Stimulated activated CD4-positive, alpha-beta T cell treated with anti-CD3 and anti-CD28 coated beads, TNF-alpha, amount 100 ng/mL, for 24 hours (primary cell): ENCODE data around the gene MUSTN1.

ENCODE experiments used
- DNase-seq, 3 experiments: peaks; one replicate each; pipeline ENCODE4 v3.0.0-alpha.2; 2020; ENCODE audit warnings: low read depth in 3 of 3

Gene MUSTN1

DNA sequence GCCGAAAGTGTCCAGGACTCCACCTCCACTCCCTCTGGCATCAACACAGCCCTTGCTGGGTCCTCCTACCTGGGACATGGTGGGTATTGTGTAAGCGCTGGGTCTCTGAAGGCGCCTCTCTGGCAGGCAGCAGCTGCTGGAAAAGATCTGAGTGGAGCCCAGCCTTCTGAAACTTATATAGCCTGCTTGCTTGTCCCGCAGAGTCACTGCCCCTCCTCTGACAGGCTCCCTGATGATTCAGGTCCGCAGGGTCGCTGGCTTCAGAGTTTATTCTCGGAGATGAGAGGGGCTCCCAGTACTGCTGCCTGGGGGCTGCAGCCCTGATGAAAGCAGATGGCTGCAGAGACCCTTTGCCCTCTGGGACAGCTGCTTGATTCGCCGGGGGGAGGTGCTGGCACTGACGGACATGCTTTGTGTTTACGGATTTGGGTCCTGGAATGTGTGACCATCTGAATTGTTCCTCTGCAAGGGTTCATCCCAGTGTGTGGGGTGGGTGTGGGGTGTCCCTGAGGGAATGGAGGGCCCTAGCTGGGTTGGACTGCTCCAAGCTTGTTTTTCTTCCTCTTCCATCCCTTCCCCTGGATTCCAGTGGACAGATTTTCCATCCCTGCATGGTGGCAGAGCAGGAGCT is at the start of gene MUSTN1:
Gene MUSTN1, minus strand, starts transcription at position 149 of the 631 bp plus-strand sequence. Its CDS starts 71 bp downstream, at position 78.
- DNase-seq, result no peak

GRCh38 chr3:52882377-52882776 is 47.6 kb upstream of the MUSTN1 start:
- DNase-seq, result no peak

DNA sequence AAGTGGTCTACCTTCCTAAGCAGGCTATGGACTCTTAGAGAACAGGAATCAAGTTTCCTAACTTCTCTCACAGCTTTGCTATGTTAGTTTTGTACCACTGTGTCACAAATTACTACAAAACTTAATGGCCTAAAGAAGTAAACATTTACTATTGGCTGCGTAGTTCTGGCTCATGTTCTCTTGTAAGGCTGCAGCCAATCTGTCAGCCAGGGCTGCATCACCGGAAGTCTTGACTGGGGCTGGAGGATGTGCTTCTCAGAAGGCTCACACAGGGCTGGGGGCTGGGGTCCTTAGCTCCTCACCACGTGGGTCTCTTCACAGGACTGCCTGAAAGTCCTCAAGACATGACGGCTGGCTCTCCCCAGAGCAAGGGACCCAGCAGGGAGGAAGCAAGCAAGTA is 47.1 kb upstream of the MUSTN1 start:
- DNase-seq, result no peak

DNA sequence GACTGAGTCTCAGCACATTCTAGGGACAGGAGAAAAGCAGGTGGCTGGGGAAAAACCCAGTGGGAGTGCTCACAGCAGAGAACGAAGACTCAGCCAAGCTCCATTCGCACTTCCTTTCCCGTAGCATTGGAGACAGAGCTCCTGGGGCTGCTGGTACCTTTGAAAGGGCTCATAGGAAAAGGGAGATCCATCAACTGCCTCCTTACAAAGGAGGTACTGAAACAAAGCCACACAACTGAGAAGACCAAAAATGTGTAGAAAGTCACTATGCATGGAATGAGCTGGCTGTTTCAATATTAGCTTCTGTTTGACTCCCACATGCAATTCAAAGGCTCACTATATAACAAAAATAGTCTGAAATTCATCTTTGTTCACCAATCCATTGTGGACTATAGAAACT is 45.7 kb upstream of the MUSTN1 start:
- no peak for DNase-seq

DNA sequence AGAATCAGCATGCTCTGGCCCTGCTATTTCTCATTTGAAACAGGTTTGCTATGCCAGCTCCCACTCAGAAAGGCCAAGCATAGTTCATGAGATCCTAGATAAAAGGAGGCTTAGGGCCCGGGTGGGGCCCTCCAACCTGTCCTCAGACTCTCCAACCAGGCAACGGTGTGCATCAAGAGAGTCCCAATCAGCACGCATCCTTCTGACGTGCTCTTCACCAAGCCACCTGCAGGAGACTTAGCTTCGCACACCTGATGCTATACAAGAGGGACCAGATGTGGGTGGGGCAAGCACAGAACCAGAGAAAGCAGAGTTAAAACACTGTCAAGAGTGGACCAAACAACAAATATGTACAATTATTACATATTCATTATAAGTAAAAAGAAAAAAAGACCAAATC is 45.2 kb upstream of the MUSTN1 start:
- no peak for DNase-seq

GRCh38 chr3:52879581-52879980 is 44.8 kb upstream of the MUSTN1 start:
- DNase-seq, result no peak

GRCh38 chr3:52879090-52879489 is 44.3 kb upstream of the MUSTN1 start:
- DNase-seq, result no peak

DNA sequence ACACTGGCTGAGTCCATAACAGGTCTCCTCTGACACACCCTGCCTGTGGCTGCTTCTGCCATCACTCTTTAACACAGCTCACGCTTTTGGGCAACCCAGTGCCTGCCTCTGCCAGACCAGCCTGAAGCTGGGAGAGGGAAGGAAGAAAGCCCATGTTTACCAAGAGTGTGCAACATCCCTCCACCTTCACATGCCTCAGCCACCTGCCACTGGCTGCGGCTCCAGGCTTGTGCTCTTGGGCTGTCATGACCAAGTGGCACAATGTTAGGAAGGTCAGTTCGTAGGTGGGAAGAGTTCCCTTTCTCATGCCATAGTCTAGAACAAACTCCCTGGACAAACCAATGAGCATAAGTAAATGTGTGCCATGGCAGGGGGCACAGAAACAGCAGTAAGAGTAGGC is 42.3 kb upstream of the MUSTN1 start:
- no peak for DNase-seq

GRCh38 chr3:52874864-52875587 is 40.2 kb upstream of the MUSTN1 start:
- DNase-seq, result no peak

DNA sequence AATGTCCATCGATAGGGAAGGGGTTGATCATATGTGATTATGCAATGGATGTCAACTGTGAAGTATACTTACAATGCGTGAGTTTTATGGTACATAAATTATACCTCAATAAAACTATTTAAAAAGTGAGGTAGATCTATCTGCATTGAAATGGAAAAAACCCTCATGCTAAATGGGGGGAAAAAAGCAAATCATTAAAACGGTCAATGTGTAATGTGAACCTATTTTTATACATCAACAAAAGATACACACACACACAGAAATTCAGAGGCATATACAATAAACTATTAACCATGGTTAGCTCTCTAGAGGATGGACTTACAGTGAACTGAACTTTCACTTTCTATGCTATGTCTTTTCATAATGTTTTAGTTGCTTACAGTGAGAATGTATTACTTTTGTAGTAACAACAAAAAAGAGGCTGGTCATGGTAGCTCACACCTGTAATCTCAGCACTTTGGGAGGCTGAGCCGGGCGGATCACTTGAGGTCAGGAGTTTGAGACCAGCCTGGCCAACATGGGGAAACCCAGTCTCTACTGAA is 39.4 kb upstream of the MUSTN1 start:
- no peak for DNase-seq

DNA sequence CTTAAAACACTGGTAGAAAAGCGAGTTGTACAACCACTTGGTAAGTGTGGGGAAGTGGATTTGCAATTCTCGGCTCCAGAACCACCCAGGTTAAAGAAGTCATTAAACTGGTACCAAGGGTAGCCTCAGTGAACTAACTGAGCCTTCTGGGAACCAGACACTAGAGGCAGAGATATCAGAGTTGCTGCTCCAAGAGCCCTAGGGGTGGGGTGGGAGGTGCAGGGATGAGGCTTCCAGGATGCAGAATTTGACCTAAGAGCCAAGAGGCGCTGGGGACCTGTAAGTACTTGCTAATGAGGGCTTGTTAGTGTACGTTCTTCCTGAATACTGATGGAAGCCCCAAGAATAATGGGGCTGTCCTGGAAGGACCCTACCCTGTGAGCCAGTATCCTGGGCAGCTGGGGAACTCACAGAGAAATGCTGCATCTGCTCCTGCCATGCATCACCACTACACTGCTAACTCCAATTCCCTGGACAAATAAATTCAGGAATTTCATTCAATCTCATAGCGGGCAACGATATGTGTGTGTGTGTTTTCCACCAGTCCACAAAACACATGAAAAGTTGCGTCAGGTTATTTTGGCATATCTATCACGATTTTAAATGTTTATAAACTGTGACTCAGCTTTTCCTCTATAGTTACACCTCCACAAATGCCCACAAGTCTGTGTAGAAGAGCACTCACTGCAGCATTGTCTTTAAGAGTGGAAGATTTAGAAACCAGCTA is 38.8 kb upstream of the MUSTN1 start:
- DNase-seq, result no peak

DNA sequence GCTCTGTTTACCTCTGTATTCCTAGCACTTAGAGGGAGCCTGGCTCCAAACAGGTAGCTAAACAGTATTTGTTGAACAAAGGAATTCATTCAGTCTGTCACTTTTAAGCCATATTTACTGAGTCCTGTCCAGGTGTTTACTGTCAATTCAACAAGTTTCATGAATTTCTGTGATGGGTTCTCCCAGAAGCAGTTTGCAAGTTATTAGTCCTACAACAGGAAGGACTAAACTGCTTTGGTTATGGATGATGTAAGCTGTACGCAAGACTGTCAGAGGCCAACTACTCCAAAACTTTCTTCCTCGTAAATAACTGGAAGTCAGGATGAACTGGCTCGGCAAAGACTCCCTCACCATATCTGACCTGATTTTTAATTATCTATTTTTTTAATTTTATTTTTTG is 37.4 kb upstream of the MUSTN1 start:
- no peak for DNase-seq

GRCh38 chr3:52871761-52872160 is 36.9 kb upstream of the MUSTN1 start:
- no peak for DNase-seq

- DNase-seq, result no peak
Observed at GRCh38 chr3:52870471-52870870, 35.7 kb upstream of the MUSTN1 start.

GRCh38 chr3:52866427-52866826 is 31.6 kb upstream of the MUSTN1 start:
- DNase-seq, result no peak

DNA sequence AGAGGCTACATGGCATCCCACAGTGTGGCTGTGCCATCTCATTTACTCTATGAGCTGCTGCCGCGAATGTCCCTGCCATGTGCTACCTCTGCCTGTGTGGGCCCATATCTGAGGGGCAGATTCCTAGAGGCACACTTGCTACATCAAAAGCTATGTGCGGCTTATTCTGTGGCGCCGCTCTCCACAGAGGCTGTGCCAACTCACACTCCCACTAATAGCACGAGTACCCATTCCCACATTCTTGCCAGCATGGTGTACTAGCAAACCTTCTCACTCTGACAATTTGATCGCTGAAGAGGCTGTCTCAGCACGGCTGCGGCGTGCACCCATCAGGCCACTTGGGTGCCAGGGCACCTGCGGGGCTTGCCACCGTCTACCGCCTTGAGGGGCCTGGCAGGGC is 31.2 kb upstream of the MUSTN1 start:
- DNase-seq, result no peak

DNA sequence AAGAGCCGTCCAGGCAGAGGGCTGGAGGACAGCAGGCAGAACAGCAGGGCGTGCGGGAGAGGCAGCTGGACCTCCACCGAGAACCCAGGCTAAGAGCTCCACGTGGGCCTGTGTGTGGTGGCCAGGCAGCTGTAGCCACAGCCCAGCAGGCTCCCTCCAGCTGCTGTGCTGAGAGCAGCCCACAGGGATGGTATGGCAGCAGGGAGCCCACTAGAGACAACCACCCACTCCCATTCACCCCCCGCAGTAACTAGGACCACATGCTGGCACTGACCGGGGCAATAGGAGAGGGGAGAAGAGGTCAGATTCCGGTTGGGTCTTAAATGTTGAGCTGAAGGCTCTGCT is 25.6 kb upstream of the MUSTN1 start:
- DNase-seq, result no peak

GRCh38 chr3:52859686-52860423 is 25.0 kb upstream of the MUSTN1 start:
- no peak for DNase-seq

GRCh38 chr3:52857864-52858263 is 23.0 kb upstream of the MUSTN1 start:
- no peak for DNase-seq

DNA sequence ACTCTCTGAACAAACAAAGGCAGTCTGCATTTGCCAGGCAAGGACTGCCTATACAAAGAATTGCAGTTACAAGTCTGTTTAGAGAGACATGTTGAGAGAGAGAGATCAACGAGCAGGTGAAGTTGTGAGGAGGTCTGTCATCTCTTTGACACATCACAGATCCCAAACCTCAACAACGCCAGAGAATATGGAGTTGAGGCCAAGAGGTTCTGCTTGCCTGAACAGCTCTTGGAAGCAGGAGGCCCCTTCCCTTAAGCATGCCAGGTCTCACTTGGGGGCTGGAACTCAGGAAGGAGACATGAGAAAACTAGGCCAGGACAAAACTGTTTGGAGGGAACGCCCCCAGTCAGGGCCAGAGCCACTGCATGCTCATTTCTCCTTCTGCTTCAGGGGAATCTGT is 22.3 kb upstream of the MUSTN1 start:
- DNase-seq, result no peak

DNA sequence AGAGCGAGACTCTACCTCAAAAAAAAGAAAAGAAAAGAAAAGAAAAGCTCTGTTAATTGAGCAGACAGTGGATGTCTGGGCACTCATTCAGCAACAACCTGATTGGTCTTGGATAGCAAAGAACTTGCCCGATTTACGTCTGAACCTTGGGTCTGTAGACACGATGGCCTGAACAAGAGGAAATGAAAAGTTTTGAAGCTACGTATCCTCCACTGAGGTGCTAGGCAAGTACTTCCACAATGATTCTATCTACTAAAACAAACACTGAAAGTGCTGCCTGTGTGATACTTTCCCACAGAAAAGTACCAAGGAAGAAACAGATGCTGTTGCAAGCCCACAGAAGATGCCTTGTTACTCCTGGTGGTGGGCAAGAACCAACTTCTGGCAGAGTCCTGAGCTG is 21.8 kb upstream of the MUSTN1 start:
- no peak for DNase-seq

DNA sequence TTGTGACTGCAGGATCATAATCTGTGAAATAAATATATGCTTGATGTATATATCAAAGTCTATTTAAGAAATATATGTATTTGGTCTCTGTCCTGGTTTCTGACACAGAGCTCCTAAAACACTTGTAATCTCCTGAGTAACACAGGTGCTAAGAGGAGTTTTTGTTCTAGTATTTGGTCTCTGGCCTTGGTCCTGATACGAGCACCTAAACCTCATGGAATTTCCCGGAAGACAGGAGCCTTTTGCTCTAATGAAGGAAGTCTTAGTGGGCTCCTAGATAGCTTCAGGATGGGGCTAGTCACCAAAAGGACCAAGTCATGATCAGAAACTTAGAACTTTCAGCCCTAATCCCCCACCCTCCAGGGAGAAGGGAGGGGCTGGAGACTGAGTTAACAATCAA is 19.2 kb upstream of the MUSTN1 start:
- DNase-seq, result no peak
